ACHN (cell line): ENCODE results near the gene C1QTNF1.

ENCODE experiments used
- DNase-seq: peaks from one replicate; pipeline ENCODE4 v3.0.0-alpha.2; 2015
- in situ Hi-C: cut with HindIII; loops from 2 replicates; pipeline ENCODE4 v1.10.0; 2017; ENCODE audit warnings: low sequenced_read_pairs, low pct_ligation_motif_present, low pct_unique_long_range_greater_than_20kb

The C1QTNF1 gene

DNA sequence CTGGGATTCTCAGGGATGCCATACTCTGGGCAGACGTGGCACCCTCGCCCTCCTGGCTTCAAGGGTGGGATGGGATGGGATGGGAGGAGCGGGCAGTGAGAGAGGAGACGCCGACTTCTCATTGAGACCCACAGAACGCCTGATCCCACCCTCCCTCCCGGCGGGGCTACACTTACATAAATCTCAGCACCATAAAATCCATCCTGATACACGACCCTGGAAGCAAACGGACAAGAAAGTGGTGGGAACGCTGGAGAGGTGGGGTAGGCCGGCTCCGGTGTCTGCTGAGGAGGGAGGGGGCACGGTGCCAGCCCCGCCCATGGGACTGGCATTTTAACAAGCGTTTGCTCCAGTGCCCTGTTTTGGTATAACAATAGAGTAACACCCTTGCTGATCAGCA is 72.5 kb downstream of the C1QTNF1 start:
- in situ Hi-C loops: no loop called here
- DNase-seq: no peak

DNA sequence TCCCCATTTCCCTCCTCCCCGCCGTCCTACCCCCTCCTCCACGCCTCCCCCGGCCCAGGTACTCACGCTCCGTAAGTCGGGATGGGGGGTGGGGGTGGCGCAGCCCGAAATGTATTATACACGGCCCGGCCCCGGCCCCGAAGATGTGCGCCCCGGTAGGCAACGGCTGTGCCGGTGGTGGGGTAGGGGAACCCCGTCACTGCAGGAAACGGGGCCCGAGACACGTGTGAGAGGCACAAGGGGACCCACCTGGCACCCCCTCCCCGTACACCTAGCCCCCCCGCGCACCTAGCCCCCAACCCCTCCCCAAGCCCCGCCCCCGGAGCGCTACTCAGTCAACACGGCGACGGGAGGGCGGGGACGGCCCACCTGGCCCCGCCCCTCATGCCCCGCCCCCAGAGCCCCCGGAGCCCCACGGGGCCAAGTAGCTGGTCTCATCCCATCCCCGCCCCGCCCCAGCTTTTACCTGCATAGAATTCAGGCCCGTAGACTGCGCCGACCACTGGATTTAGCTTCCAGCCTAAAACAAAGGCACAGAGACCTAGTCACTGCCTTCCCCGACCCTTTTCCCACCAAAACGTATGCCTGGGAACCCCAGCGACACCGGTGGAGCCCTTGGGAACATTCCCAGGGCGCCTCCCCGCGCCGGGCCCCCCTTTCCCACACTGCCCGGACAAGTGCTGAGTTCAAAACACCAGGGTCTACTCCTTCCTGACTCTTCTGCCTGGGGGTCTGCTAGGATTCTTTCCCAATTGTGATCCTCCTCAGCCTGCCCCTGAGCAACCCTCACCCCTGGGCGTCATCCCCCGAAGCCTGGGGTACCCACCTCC is 73.5 kb downstream of the C1QTNF1 start:
- DNase-seq: no peak
- in situ Hi-C loops: no loop called here

DNA sequence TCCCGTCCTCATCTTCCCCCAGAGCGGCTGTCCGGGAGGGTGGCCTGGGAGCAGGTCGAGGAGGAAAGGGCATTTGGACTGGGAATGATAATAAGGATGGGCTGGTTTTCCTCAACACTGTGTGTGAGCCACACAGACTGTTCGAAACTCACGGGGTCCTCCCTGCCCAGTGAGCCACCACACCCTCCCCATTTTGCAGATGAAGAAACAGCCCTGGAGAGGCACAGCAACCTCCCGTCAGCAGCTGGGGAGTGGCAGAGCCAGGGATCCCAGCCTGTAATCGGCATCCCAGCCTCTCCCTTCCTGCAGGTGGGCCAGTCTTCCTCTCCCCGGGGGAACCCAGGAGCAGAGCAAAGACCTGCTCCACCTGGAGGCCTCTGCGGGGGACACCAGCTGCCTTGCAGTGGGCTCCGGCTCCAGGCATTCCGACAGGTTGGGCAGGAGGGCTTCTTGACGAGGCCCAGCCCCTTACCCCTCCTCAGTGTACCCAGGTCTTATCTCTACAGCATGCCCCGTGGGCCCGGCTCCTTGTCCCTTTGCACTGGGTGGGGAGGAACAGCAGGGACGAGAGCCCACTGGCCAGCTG is 74.4 kb downstream of the C1QTNF1 start:
- in situ Hi-C loops: no loop called here

More for the DNA sequence above, 74.4 kb downstream of the C1QTNF1 start:
- no peak for DNase-seq
